ENCODE data around the gene NRP1. TPM values are rescaled to one million over a fixed set of nuclear protein-coding genes. Genes with fewer than 3 reads are reported as not detected.

The NRP1 gene
- total and polyA plus RNA-seq, 4 donors = 18.5 to 188 (median 71.7) TPM

- Histone ChIP-seq H3K27me3 (ENCODE audit: control insufficient read depth in 3 of 3, insufficient read depth in 3 of 3, low read length in 2 of 3) (no peaks in the 10 kb centered on the region), H3K9me3 (ENCODE audit: control insufficient read depth in 4 of 4, insufficient read depth in 3 of 4, low read length in 3 of 4) (no peaks in the 10 kb centered on the region), H3K27ac (ENCODE audit: low read depth in 1 of 2, low read length in 1 of 2) (no peak overlapping the region), H3K4me1 (ENCODE audit: control insufficient read depth in 5 of 5, insufficient read depth in 5 of 5, low read length in 5 of 5) (peaks cover 2 to 30% (median 6%) of the 10 kb centered on the region in 5 donors), H3K9ac (ENCODE audit: insufficient read depth in 1 of 2, low read length in 2 of 2) (no peak overlapping the region), H3K36me3 (ENCODE audit: control insufficient read depth in 4 of 4, insufficient read depth in 4 of 4, low read length in 4 of 4) (peaks cover 0 to 36% (median 21%) of the 10 kb centered on the region in 4 donors), H3K4me3 (no peak overlapping the region)
- no peak for DNase-seq
- 75 to 80% methylated on average over 6 of the region's 6 CpGs for WGBS, 2 donors
- no peak for ATAC-seq (ENCODE audit: insufficient read depth, low FRiP score)
- TF ChIP-seq CTCF (IDR thresholded peaks at IDR 0.05; ENCODE audit: control extremely low read depth, extremely low read depth) = no peak
These were observed 10.7 kb downstream of the NRP1 start for GRCh38 chr10:33323721-33324120.

GRCh38 chr10:33321516-33321915 lies 13.0 kb downstream of the NRP1 start:
- ATAC-seq (ENCODE audit: insufficient read depth, low FRiP score) (no peak), DNase-seq (no peak)
- WGBS, 2 donors = 56 to 61% methylated on average over 6 of the region's 6 CpGs
- no peaks in the 10 kb centered on the region for H3K9me3 ChIP-seq (ENCODE audit: control insufficient read depth in 4 of 4, insufficient read depth in 3 of 4, low read length in 3 of 4)
- peak overlapping the region in 1 of 2 donors; percentile 31 for H3K27ac ChIP-seq (ENCODE audit: low read depth in 1 of 2, low read length in 1 of 2)
- peaks cover 5 to 44% (median 7%) of the 10 kb centered on the region in 5 donors for H3K4me1 ChIP-seq (ENCODE audit: control insufficient read depth in 5 of 5, insufficient read depth in 5 of 5, low read length in 5 of 5)
- H3K4me3 ChIP-seq = no peak overlapping the region
- H3K27me3 ChIP-seq (ENCODE audit: control insufficient read depth in 3 of 3, insufficient read depth in 3 of 3, low read length in 2 of 3) = no peaks in the 10 kb centered on the region
- no peak for TF ChIP-seq CTCF (IDR thresholded peaks at IDR 0.05; ENCODE audit: control extremely low read depth, extremely low read depth)
- peaks cover 0 to 28% (median 14%) of the 10 kb centered on the region in 4 donors for H3K36me3 ChIP-seq (ENCODE audit: control insufficient read depth in 4 of 4, insufficient read depth in 4 of 4, low read length in 4 of 4)
- H3K9ac ChIP-seq (ENCODE audit: insufficient read depth in 1 of 2, low read length in 2 of 2) = no peak overlapping the region

- no peak overlapping the region for H3K27ac ChIP-seq (ENCODE audit: low read depth in 1 of 2, low read length in 1 of 2)
- no peak for TF ChIP-seq CTCF (IDR thresholded peaks at IDR 0.05; ENCODE audit: control extremely low read depth, extremely low read depth)
- no peak overlapping the region for H3K9ac ChIP-seq (ENCODE audit: insufficient read depth in 1 of 2, low read length in 2 of 2)
- no peak overlapping the region for H3K4me3 ChIP-seq
- peaks cover 0 to 26% (median 11%) of the 10 kb centered on the region in 4 donors for H3K36me3 ChIP-seq (ENCODE audit: control insufficient read depth in 4 of 4, insufficient read depth in 4 of 4, low read length in 4 of 4)
- DNase-seq (no peak), ATAC-seq (ENCODE audit: insufficient read depth, low FRiP score) (no peak)
- H3K27me3 ChIP-seq (ENCODE audit: control insufficient read depth in 3 of 3, insufficient read depth in 3 of 3, low read length in 2 of 3) = no peaks in the 10 kb centered on the region
- peaks cover 6 to 52% (median 14%) of the 10 kb centered on the region in 5 donors for H3K4me1 ChIP-seq (ENCODE audit: control insufficient read depth in 5 of 5, insufficient read depth in 5 of 5, low read length in 5 of 5)
- WGBS, 2 donors = 90 to 93% methylated on average over 7 of the region's 7 CpGs
- no peaks in the 10 kb centered on the region for H3K9me3 ChIP-seq (ENCODE audit: control insufficient read depth in 4 of 4, insufficient read depth in 3 of 4, low read length in 3 of 4)
These were observed 14.2 kb downstream of the NRP1 start for GRCh38 chr10:33320288-33320687.

- no peak for ATAC-seq (ENCODE audit: insufficient read depth, low FRiP score)
- Histone ChIP-seq H3K36me3 (ENCODE audit: control insufficient read depth in 4 of 4, insufficient read depth in 4 of 4, low read length in 4 of 4) (peaks cover 4 to 21% (median 10%) of the 10 kb centered on the region in 4 donors), H3K9ac (ENCODE audit: insufficient read depth in 1 of 2, low read length in 2 of 2) (no peak overlapping the region), H3K4me1 (ENCODE audit: control insufficient read depth in 5 of 5, insufficient read depth in 5 of 5, low read length in 5 of 5) (peaks cover 5 to 49% (median 23%) of the 10 kb centered on the region in 5 donors), H3K27me3 (ENCODE audit: control insufficient read depth in 3 of 3, insufficient read depth in 3 of 3, low read length in 2 of 3) (no peaks in the 10 kb centered on the region), H3K4me3 (no peak overlapping the region), H3K27ac (ENCODE audit: low read depth in 1 of 2, low read length in 1 of 2) (peak overlapping the region; percentile 35 to 41), H3K9me3 (ENCODE audit: control insufficient read depth in 4 of 4, insufficient read depth in 3 of 4, low read length in 3 of 4) (no peaks in the 10 kb centered on the region)
- WGBS, 2 donors = 28 to 57% methylated on average over 4 of the region's 4 CpGs
- DNase-seq = no peak
- TF ChIP-seq CTCF (IDR thresholded peaks at IDR 0.05; ENCODE audit: control extremely low read depth, extremely low read depth) = no peak
These were observed 18.6 kb downstream of the NRP1 start for GRCh38 chr10:33315891-33316290.

All from lung (tissue), 12 donors.